ENCODE results near the gene TIAL1. TPM values are rescaled to one million over a fixed set of nuclear protein-coding genes. Genes with fewer than 3 reads are reported as not detected.
"Not testable (repeated sequence)": the region's sequence is repeated elsewhere in the genome, so short reads cannot be mapped to it uniquely, and the experiment has no call there.

TIAL1 gene
- total RNA-seq, 2 experiments from 2014 or later, result 200 to 204 TPM

- Mint-ChIP-seq H3K36me3 (ENCODE audit: low read depth) (peaks cover 66% of the 10 kb centered on the region), H3K4me1 (ENCODE audit: low read depth) (peaks cover 72% of the 10 kb centered on the region), H3K9me3 (no peaks in the 10 kb centered on the region), H3K27me3 (no peaks in the 10 kb centered on the region), H3K27ac (peak overlapping the region; percentile 74), H3K4me3 (no peak overlapping the region)
- ATAC-seq, result no peak
- intact Hi-C loops (cut with micrococcal nuclease), result no loop called here
- TF ChIP-seq CTCF (IDR thresholded peaks at IDR 0.05), result no peak
- CTCF ChIA-PET, result interaction anchor here (1.0 to 3.3 kb wide), 5 partner anchors 9 to 326 kb away, joined by 3 to 18 read pairs (median 5); partner anchors contain the start of gene GRK5
- no peak for DNase-seq
- POLR2A ChIA-PET, result interaction anchor here (0.8 to 4.3 kb wide), 6 partner anchors 9 to 80 kb away, joined by 3 to 28 read pairs (median 5); partner anchors contain the start of gene RGS10
Observed at GRCh38 chr10:119533473-119533872, 63.3 kb downstream of the TIAL1 start.

GRCh38 chr10:119532791-119533190 lies 64.0 kb downstream of the TIAL1 start:
- H3K27me3 Mint-ChIP-seq; ATAC-seq; DNase-seq; H3K9me3 Mint-ChIP-seq; H3K4me3 Mint-ChIP-seq; intact Hi-C loops (cut with micrococcal nuclease): not testable (repeated sequence)
- peaks cover 69% of the 10 kb centered on the region for H3K4me1 Mint-ChIP-seq (ENCODE audit: low read depth)
- peak overlapping the region; percentile 57 for H3K27ac Mint-ChIP-seq
- ChIA-PET CTCF (interaction anchor here (1.3 to 2.0 kb wide), 3 partner anchors 15 to 43 kb away, joined by 3 to 5 read pairs (median 5); no protein-coding TSS in a partner anchor), POLR2A (interaction anchor here (0.7 to 4.3 kb wide), 8 partner anchors 8 to 172 kb away, joined by 3 to 28 read pairs (median 3); partner anchors contain the start of gene RGS10)
- peaks cover 62% of the 10 kb centered on the region for H3K36me3 Mint-ChIP-seq (ENCODE audit: low read depth)

- ATAC-seq; DNase-seq; H3K9me3 Mint-ChIP-seq; intact Hi-C loops (cut with micrococcal nuclease); H3K27me3 Mint-ChIP-seq; H3K4me3 Mint-ChIP-seq: not testable (repeated sequence)
- peak overlapping the region; percentile 57 for H3K27ac Mint-ChIP-seq
- CTCF ChIA-PET, result interaction anchor here (1.3 to 2.0 kb wide), 2 partner anchors 17 to 42 kb away, joined by 3 to 5 read pairs; no protein-coding TSS in a partner anchor
- H3K36me3 Mint-ChIP-seq (ENCODE audit: low read depth), result peaks cover 61% of the 10 kb centered on the region
- POLR2A ChIA-PET, result interaction anchor here (0.7 to 3.2 kb wide), 6 partner anchors 8 to 173 kb away, joined by 3 to 19 read pairs (median 3); no protein-coding TSS in a partner anchor
- H3K4me1 Mint-ChIP-seq (ENCODE audit: low read depth), result peaks cover 69% of the 10 kb centered on the region
Observed at GRCh38 chr10:119532251-119532650, 64.5 kb downstream of the TIAL1 start.

DNA sequence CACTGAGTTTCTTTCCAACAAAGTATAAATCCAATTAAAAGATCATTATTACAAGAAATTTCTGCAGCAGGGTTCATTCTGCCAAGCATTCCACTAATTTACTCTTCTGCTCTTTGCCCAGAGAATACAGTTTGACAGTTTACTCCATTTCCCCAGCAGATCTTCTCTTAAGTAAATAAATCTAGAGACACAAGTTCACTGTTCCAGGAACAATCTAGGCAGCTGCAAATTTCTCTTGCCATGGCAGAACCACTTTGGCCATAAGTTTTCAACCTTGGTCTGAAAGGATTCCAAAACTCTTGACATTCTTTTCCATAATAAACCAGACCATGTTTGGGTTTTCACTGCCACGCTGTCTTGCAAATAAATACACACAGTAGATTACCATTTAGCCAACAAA lies 65.7 kb downstream of the TIAL1 start:
- Mint-ChIP-seq H3K27me3 (no peaks in the 10 kb centered on the region), H3K27ac (peak overlapping the region; percentile 4), H3K4me3 (no peak overlapping the region), H3K36me3 (ENCODE audit: low read depth) (peaks cover 54% of the 10 kb centered on the region), H3K4me1 (ENCODE audit: low read depth) (peaks cover 67% of the 10 kb centered on the region), H3K9me3 (no peaks in the 10 kb centered on the region)
- intact Hi-C loops (cut with micrococcal nuclease), result no loop called here
- POLR2A ChIA-PET, result interaction anchor here (0.7 to 3.2 kb wide), 3 partner anchors 11 to 28 kb away, joined by 3 to 19 read pairs (median 3); partner anchors contain the start of gene RGS10
- DNase-seq (no peak), ATAC-seq (no peak)
- TF ChIP-seq CTCF (IDR thresholded peaks at IDR 0.05), result no peak
- CTCF ChIA-PET, result interaction anchor here (0.9 to 2.0 kb wide), 6 partner anchors 9 to 321 kb away, joined by 4 to 5 read pairs (median 5); partner anchors contain the start of gene RGS10

DNA sequence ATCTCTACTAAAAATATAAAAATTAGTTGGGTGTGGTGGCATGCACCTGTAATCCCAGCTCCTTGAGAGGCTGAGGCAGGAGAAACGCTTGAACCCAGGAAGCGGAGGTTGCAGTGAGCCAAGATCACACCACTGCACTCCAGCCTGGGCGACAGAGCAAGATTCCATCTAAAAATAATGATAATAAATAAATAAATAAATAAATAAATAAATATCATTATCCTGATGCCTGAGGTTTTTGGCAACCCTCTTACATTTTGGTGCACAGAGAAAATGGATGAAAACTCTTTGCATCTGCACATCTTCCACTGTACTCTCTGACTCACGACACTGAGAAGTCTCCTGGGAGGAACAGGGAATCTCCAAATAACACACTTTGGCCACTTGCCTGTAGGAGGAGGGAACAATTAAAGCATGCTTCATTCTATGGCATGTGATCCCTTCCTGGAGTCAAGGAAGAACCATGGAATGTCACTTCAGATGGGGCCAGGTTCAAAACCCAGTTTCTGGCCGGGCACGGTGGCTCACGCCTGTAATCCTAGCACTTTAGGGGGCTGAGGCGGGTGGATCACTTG lies 68.0 kb downstream of the TIAL1 start:
- H3K27ac Mint-ChIP-seq; intact Hi-C loops (cut with micrococcal nuclease); ATAC-seq; H3K27me3 Mint-ChIP-seq; POLR2A ChIA-PET; H3K9me3 Mint-ChIP-seq; H3K4me3 Mint-ChIP-seq; DNase-seq: not testable (repeated sequence)
- CTCF ChIA-PET, result interaction anchor here (1.9 to 2.0 kb wide), 2 partner anchors 10 to 28 kb away, joined by 5 to 6 read pairs; no protein-coding TSS in a partner anchor
- peaks cover 71% of the 10 kb centered on the region for H3K4me1 Mint-ChIP-seq (ENCODE audit: low read depth)
- H3K36me3 Mint-ChIP-seq (ENCODE audit: low read depth), result peaks cover 58% of the 10 kb centered on the region

DNA sequence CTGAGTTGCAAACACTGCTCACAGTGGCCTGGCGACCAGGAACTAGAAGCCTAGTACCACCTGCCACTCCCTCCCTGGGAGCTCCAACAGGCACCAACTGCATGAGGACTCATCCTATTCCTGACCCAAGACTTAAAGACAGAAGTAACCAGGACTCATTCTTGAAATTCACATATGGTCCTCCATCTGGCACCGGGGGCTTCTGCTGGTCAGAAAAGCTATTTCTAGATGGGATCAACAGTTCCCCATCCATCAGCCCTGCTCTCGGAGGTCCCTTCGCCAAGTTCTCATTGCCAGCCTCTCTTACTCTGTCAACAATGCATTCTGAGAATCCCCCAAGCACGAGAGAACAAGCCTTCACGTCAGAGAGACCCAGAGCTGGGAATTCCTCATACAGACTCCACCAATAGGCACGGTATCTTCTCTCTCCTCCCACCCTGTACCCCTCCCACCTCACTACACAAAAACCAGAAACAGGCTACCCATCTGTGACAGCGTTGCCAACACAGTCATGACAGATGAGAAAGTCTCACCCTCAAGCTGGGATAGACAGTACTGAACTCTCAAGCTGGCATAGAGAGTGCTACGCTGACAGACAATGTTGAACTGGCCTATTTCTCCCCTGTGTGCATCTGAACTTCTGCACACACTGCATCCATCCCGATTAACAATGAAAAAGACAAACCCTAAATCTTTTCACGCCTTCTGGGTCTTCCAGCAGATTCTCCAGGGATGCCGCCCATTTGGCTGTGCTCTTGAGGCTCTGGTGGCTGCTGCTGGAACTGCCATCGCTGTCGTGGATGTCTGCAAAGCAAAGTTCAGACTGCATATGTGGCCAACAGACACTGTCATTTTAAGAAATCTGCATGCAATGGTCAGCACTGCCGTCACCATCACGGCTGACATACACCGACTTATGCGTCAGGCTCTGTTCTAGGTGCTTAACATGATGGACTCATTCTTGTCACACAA lies 69.9 kb downstream of the TIAL1 start:
- CTCF ChIA-PET, result interaction anchor here (0.6 to 4.9 kb wide), 11 partner anchors 8 to 321 kb away, joined by 3 to 18 read pairs (median 4); no protein-coding TSS in a partner anchor
- peaks cover 76% of the 10 kb centered on the region for H3K4me1 Mint-ChIP-seq (ENCODE audit: low read depth)
- H3K36me3 Mint-ChIP-seq (ENCODE audit: low read depth), result peaks cover 66% of the 10 kb centered on the region
- ATAC-seq (peak; percentile 72), DNase-seq (peak; percentile 39)
- peak overlapping the region; percentile 75 for H3K27ac Mint-ChIP-seq
- no peaks in the 10 kb centered on the region for H3K27me3 Mint-ChIP-seq
- TF ChIP-seq CTCF (IDR thresholded peaks at IDR 0.05), result no peak
- no peak overlapping the region for H3K4me3 Mint-ChIP-seq
- POLR2A ChIA-PET, result interaction anchor here (1.8 to 5.0 kb wide), 3 partner anchors 8 to 11 kb away, joined by 7 to 28 read pairs (median 11); no protein-coding TSS in a partner anchor
- intact Hi-C loops (cut with micrococcal nuclease), result no loop called here
- no peaks in the 10 kb centered on the region for H3K9me3 Mint-ChIP-seq

All from activated CD8-positive, alpha-beta T cell treated with anti-CD3 and anti-CD28 coated beads for 36 hours (primary cell).